GM06990 (cell line): ENCODE results near the gene BABAM2.

Experiments used
- DNase-seq: peaks from one replicate; pipeline ENCODE4 v3.0.0-alpha.2; 2011; ENCODE audit not compliant: insufficient read length; ENCODE audit errors: extremely low read depth
- H3K27me3 ChIP-seq: replicated peaks from 2 replicates; pipeline ENCODE4 v1.6.0; 2011; ENCODE audit warnings: low read length; ENCODE audit not compliant: control insufficient read depth, insufficient read depth
- H3K36me3 ChIP-seq: 2 replicates; pipeline ENCODE4 v1.5.1; 2011; ENCODE audit warnings: low read length; ENCODE audit not compliant: control insufficient read depth, insufficient read depth
- H3K4me3 ChIP-seq: replicated peaks from 2 replicates; pipeline ENCODE4 v1.5.1; 2011; ENCODE audit warnings: low read depth, mild to moderate bottlenecking, control low read depth, low read length
- TF ChIP-seq, protein P1 (sequence below): IDR thresholded peaks from 2 replicates; pipeline ENCODE4 v1.5.1; 2011; ENCODE audit warnings: low read length, control low read depth, mild to moderate bottlenecking, inconsistent platforms; ENCODE audit not compliant: insufficient read depth, poor library complexity, severe bottlenecking

The BABAM2 gene

DNA sequence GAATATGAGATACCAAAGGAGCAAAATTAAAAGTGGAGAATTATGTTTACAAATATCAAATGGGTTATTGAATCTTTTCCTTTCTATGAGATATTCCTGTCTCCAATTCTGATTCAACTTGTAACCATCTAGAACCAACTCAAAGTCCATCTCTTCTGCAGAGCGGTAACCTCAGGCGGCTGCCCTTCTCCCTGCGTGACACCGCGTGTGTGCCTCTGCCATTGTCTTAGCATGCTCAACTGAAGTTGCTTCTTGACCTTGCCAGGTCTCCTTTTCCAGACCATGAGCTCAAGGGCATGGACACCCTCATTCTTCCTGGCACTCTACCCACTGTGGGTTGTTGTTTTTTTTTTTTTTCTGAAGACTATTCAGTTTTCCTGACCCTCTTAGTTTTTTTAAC, 398.1 kb downstream of the BABAM2 start:
- Histone ChIP-seq H3K27me3 (no peaks in the 10 kb centered on the region), H3K36me3 (no peaks in the 10 kb centered on the region), H3K4me3 (no peak overlapping the region)
- TF ChIP-seq, protein P1, sequence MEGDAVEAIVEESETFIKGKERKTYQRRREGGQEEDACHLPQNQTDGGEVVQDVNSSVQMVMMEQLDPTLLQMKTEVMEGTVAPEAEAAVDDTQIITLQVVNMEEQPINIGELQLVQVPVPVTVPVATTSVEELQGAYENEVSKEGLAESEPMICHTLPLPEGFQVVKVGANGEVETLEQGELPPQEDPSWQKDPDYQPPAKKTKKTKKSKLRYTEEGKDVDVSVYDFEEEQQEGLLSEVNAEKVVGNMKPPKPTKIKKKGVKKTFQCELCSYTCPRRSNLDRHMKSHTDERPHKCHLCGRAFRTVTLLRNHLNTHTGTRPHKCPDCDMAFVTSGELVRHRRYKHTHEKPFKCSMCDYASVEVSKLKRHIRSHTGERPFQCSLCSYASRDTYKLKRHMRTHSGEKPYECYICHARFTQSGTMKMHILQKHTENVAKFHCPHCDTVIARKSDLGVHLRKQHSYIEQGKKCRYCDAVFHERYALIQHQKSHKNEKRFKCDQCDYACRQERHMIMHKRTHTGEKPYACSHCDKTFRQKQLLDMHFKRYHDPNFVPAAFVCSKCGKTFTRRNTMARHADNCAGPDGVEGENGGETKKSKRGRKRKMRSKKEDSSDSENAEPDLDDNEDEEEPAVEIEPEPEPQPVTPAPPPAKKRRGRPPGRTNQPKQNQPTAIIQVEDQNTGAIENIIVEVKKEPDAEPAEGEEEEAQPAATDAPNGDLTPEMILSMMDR, result no peak
- no peak for DNase-seq

DNA sequence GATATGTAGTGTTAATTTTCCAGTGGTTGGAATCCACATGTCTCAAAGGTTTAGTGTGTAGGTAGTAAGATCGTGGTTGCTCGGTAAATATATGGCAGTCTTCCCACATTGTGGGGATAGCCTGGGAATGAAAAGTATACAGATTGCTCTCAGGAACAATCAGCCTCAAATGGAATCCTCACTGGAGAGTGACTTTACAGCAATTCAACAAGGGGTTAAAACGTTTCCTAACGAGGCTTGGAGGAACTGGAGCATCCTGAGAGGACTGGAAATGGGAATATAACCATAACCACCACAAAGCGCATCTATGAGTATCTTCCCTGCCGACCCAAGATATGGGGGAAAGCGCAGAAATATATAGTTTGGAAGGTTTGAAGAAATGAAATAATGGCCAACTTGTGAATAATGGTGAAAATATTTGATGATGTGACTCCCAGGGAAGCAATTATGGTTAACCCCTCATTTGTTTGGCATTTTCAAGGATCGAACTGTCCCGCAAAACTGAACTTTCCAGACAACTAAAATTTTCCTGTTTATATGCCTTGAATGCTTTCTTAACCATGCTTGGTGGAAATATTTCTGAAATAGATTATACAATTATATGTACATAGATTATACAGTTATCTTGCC, 401.4 kb downstream of the BABAM2 start:
- no peak for DNase-seq
- TF ChIP-seq, protein P1, result no peak
- Histone ChIP-seq H3K4me3 (no peak overlapping the region), H3K36me3 (no peaks in the 10 kb centered on the region), H3K27me3 (no peaks in the 10 kb centered on the region)

DNA sequence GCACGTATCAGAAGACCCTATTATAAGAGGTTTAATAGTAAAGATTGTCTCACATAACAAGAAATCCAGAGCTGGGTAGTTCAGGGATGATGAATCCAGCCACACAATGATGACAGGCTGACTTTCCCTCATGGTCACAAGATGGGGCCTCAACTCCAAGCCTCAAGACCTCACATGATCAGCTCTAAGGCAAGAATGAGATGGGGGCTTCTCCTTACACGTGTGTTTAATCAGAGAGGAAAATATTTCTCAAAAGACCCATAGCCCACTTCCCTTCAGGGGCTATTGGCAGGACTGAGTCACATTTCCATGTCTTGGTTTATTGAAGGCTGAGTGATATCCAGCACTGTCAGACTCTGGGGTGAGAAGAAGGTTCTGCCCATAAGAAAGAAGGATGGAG, 402.0 kb downstream of the BABAM2 start:
- no peaks in the 10 kb centered on the region for H3K36me3 ChIP-seq

DNA sequence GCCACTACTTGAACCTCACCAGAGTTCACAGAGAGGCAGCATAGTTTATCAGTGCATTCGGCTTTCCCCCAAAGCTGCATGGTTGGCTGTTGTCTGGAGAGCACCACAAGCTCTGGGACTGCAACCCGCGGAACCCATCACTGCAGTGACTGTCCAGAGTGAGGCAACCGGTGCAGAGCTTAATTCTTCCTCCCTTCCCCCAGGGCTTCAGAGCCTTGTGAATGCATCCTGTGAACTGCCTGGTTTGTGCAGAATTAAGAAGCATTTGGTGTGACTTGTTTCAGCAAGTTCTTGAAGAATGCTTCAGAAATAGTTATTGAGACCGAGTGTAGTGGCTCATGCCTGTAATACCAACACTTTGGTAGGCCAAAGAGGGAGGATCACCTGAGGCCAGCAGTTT, 402.9 kb downstream of the BABAM2 start:
- TF ChIP-seq, protein P1, result no peak
- DNase-seq, result no peak
- Histone ChIP-seq H3K36me3 (no peaks in the 10 kb centered on the region), H3K4me3 (no peak overlapping the region), H3K27me3 (no peaks in the 10 kb centered on the region)

More for the DNA sequence above, 402.0 kb downstream of the BABAM2 start:
- no peak for DNase-seq
- Histone ChIP-seq H3K27me3 (no peaks in the 10 kb centered on the region), H3K4me3 (no peak overlapping the region)
- TF ChIP-seq, protein P1, result no peak

DNA sequence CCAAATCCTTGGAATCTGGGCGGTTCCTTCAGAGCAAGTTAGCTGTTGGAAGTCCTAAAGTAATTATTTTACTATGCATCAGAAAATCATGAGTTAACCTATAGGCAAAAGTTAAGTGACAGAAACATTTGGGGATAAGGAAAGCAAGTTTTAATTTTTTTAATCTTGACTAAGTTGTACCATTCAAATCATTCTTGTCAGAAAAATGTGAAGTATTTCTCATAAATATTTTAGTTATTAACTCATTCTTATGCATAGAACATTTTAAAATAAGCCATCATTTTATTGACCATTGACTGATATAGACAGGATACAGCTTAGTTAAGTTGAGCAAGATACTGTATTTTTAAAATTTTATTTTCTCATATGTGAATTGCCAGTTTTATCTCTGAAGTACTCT, 403.9 kb downstream of the BABAM2 start:
- Histone ChIP-seq H3K27me3 (no peaks in the 10 kb centered on the region), H3K4me3 (no peak overlapping the region), H3K36me3 (no peaks in the 10 kb centered on the region)
- DNase-seq, result no peak
- TF ChIP-seq, protein P1, result no peak

DNA sequence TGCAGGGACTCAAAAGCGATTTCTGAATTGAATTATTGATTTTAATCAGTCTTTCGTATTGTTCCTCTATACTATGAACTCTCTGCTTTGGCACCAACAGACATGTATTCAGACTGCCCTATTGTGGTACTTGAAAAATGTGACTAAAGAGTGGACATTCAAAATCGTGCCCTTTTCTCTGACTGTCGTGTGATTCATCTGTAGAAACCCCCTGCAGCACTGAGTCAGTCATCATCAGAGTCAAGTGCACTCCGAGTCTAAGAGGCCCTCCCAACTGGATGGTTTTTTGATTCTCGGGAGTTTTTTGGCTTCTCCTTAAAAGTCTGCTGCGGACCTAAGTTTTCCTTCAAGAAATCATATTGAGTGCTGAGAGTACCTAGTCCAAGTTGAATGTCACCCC, 405.7 kb downstream of the BABAM2 start:
- TF ChIP-seq, protein P1, result no peak
- no peak for DNase-seq
- Histone ChIP-seq H3K27me3 (no peaks in the 10 kb centered on the region), H3K36me3 (peaks cover under 1% of the 10 kb centered on the region), H3K4me3 (no peak overlapping the region)
